ENCODE measurements around the gene HEATR9. TPM values are rescaled to one million over a fixed set of nuclear protein-coding genes. Genes with fewer than 3 reads are reported as not detected.
A peak's percentile ranks its signal among the peaks of the same experiment; 100 is the strongest.

HEATR9 gene
- total RNA-seq, 1 experiment from 2014 or later, result not detected

GRCh38 chr17:35891269-35891668 is 22.6 kb upstream of the HEATR9 start (continued):
- no peak for TF ChIP-seq EMX1 (CRISPR knock-in tag; IDR thresholded peaks at IDR 0.05)

- peaks cover 22% of the 10 kb centered on the region for H3K4me1 Mint-ChIP-seq
- DNase-seq (ENCODE audit: low spot score), result no peak
- CTCF ChIA-PET, result interaction anchor here (2.1 kb wide), 1 partner anchor 19 kb away, joined by 5 read pairs; no protein-coding TSS in a partner anchor
- H3K27me3 Mint-ChIP-seq (ENCODE audit: low read depth), result no peaks in the 10 kb centered on the region
- H3K36me3 Mint-ChIP-seq, result no peaks in the 10 kb centered on the region
- POLR2A ChIA-PET, result no interaction called here
- H3K4me3 Mint-ChIP-seq, result no peak overlapping the region
- H3K9me3 Mint-ChIP-seq, result no peaks in the 10 kb centered on the region
- ATAC-seq, result peak; percentile 22; the same call in 1 of the 2 replicates
- no peak overlapping the region for H3K27ac Mint-ChIP-seq
- TF ChIP-seq RORB (CRISPR knock-in tag; IDR thresholded peaks at IDR 0.05), result no peak
- no peak for TF ChIP-seq NR3C1 (CRISPR knock-in tag; conservative IDR thresholded peaks at IDR 0.05; ENCODE audit: low read depth)
- TF ChIP-seq GABPB1 (CRISPR knock-in tag; IDR thresholded peaks at IDR 0.05), result no peak
- no peak for TF ChIP-seq NFYB (CRISPR knock-in tag; conservative IDR thresholded peaks at IDR 0.05; ENCODE audit: low read depth)
- no peak for TF ChIP-seq ZBTB21 (CRISPR knock-in tag; IDR thresholded peaks at IDR 0.05; ENCODE audit: borderline replicate concordance)
- no peak for TF ChIP-seq ERG (CRISPR knock-in tag; IDR thresholded peaks at IDR 0.05)
- TF ChIP-seq AFF4 (CRISPR knock-in tag; IDR thresholded peaks at IDR 0.05; ENCODE audit: borderline replicate concordance), result no peak
- TF ChIP-seq ZBTB43 (CRISPR knock-in tag; IDR thresholded peaks at IDR 0.05), result no peak
- no peak for TF ChIP-seq ESRRA (CRISPR knock-in tag; IDR thresholded peaks at IDR 0.05; ENCODE audit: borderline replicate concordance)
- no peak for TF ChIP-seq JUN (CRISPR knock-in tag; IDR thresholded peaks at IDR 0.05)
- TF ChIP-seq USF1 (CRISPR knock-in tag; IDR thresholded peaks at IDR 0.05), result no peak
- TF ChIP-seq SOX15 (CRISPR knock-in tag; IDR thresholded peaks at IDR 0.05), result no peak
- no peak for TF ChIP-seq GTF2I (CRISPR knock-in tag; conservative IDR thresholded peaks at IDR 0.05)
- TF ChIP-seq E2F1 (CRISPR knock-in tag; IDR thresholded peaks at IDR 0.05), result no peak
- no peak for TF ChIP-seq ARID4B (CRISPR knock-in tag; IDR thresholded peaks at IDR 0.05; ENCODE audit: borderline replicate concordance)
These were observed 22.1 kb upstream of the HEATR9 start for GRCh38 chr17:35890774-35891155.

Data from WTC11 (cell line).